ENCODE results near the gene PPP1R3F.

Gene PPP1R3F

DNA sequence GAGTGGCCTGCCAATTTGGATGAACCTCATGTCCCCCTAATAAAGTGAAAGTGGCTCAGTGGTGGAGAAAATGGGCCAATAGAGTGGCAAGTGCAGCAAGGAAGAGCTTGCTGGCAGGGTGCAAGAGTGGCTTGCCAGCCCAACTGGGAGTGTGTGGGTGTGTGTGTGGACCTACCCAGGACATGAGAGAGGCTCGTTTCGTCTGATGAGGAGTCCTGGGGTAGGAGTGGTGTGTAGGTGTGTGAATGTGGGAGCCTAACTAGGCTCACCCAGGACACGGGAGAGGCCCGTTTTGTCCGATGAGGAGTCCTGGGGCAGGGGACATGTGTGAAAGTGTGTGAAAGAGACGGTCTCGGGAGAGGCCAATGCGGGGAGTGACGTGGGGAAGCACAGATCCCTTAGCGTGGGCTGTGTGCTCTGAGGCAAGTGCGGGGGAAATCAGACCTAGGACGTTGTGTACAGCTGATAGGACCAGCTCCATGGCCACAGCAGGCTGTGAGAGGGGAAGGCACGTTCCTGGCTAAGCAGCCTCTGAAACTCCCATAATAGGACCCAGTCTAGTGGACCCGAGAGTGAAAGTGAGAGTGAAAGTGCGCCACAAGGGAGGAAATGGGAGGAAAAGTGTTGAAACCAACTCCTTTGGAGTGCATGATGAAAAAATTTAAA lies 39.1 kb downstream of the PPP1R3F start:
- ATAC-seq, result peak; percentile 83
- no peak for TF ChIP-seq ARNTL (CRISPR knock-in tag; IDR thresholded peaks at IDR 0.05; ENCODE audit: borderline replicate concordance, low read depth)
- TF ChIP-seq, protein P1, sequence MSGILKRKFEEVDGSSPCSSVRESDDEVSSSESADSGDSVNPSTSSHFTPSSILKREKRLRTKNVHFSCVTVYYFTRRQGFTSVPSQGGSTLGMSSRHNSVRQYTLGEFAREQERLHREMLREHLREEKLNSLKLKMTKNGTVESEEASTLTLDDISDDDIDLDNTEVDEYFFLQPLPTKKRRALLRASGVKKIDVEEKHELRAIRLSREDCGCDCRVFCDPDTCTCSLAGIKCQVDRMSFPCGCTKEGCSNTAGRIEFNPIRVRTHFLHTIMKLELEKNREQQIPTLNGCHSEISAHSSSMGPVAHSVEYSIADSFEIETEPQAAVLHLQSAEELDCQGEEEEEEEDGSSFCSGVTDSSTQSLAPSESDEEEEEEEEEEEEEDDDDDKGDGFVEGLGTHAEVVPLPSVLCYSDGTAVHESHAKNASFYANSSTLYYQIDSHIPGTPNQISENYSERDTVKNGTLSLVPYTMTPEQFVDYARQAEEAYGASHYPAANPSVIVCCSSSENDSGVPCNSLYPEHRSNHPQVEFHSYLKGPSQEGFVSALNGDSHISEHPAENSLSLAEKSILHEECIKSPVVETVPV (CRISPR knock-in tag; IDR thresholded peaks at IDR 0.05), result no peak
- TF ChIP-seq, protein P2, sequence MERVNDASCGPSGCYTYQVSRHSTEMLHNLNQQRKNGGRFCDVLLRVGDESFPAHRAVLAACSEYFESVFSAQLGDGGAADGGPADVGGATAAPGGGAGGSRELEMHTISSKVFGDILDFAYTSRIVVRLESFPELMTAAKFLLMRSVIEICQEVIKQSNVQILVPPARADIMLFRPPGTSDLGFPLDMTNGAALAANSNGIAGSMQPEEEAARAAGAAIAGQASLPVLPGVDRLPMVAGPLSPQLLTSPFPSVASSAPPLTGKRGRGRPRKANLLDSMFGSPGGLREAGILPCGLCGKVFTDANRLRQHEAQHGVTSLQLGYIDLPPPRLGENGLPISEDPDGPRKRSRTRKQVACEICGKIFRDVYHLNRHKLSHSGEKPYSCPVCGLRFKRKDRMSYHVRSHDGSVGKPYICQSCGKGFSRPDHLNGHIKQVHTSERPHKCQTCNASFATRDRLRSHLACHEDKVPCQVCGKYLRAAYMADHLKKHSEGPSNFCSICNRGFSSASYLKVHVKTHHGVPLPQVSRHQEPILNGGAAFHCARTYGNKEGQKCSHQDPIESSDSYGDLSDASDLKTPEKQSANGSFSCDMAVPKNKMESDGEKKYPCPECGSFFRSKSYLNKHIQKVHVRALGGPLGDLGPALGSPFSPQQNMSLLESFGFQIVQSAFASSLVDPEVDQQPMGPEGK (CRISPR knock-in tag; IDR thresholded peaks at IDR 0.05; ENCODE audit: borderline replicate concordance), result no peak
- TF ChIP-seq, protein P3, sequence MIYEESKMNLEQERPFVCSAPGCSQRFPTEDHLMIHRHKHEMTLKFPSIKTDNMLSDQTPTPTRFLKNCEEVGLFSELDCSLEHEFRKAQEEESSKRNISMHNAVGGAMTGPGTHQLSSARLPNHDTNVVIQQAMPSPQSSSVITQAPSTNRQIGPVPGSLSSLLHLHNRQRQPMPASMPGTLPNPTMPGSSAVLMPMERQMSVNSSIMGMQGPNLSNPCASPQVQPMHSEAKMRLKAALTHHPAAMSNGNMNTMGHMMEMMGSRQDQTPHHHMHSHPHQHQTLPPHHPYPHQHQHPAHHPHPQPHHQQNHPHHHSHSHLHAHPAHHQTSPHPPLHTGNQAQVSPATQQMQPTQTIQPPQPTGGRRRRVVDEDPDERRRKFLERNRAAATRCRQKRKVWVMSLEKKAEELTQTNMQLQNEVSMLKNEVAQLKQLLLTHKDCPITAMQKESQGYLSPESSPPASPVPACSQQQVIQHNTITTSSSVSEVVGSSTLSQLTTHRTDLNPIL (CRISPR knock-in tag; IDR thresholded peaks at IDR 0.05; ENCODE audit: low read depth), result no peak
- TF ChIP-seq, protein P4, sequence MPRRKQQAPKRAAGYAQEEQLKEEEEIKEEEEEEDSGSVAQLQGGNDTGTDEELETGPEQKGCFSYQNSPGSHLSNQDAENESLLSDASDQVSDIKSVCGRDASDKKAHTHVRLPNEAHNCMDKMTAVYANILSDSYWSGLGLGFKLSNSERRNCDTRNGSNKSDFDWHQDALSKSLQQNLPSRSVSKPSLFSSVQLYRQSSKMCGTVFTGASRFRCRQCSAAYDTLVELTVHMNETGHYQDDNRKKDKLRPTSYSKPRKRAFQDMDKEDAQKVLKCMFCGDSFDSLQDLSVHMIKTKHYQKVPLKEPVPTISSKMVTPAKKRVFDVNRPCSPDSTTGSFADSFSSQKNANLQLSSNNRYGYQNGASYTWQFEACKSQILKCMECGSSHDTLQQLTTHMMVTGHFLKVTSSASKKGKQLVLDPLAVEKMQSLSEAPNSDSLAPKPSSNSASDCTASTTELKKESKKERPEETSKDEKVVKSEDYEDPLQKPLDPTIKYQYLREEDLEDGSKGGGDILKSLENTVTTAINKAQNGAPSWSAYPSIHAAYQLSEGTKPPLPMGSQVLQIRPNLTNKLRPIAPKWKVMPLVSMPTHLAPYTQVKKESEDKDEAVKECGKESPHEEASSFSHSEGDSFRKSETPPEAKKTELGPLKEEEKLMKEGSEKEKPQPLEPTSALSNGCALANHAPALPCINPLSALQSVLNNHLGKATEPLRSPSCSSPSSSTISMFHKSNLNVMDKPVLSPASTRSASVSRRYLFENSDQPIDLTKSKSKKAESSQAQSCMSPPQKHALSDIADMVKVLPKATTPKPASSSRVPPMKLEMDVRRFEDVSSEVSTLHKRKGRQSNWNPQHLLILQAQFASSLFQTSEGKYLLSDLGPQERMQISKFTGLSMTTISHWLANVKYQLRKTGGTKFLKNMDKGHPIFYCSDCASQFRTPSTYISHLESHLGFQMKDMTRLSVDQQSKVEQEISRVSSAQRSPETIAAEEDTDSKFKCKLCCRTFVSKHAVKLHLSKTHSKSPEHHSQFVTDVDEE (CRISPR knock-in tag; IDR thresholded peaks at IDR 0.05), result no peak
- no peak for TF ChIP-seq TOX (CRISPR knock-in tag; IDR thresholded peaks at IDR 0.05; ENCODE audit: borderline replicate concordance)
- TF ChIP-seq CSDC2 (CRISPR knock-in tag; IDR thresholded peaks at IDR 0.05), result no peak
- no peak for TF ChIP-seq ZC3H10 (CRISPR knock-in tag; IDR thresholded peaks at IDR 0.05)
- no peak for TF ChIP-seq TCF4 (CRISPR knock-in tag; IDR thresholded peaks at IDR 0.05; ENCODE audit: borderline replicate concordance)
- no peak for TF ChIP-seq ZFP3 (CRISPR knock-in tag; IDR thresholded peaks at IDR 0.05)
- TF ChIP-seq PPARA (CRISPR knock-in tag; IDR thresholded peaks at IDR 0.05; ENCODE audit: borderline replicate concordance), result no peak

DNA sequence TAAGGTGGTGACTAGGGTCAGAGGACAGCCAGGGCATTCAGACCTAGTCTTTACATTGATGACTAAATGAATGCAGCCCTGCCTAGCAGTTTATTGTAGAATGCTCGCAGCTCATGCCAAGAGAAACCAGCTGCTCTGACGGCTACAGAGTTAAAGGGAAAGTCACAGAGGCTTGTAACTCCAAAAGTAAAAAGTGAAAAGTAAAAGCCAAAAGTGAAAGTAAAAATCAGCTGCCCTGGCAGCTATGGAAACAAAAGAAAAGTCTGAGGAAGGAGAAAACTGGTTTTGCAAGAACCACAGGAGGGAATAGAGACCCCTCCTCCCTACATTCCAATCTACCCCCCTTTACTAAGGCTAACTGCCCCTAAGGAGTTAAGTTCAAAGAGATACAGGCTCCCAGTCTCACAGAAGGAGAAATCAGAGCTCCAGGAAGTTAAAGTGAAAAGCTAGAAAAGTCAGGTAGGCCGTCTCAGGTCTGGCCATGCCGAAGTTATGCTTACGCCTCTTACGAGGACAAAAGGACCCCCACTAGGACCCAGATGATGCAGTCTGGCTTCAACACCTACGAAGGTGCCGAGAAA lies 39.9 kb downstream of the PPP1R3F start:
- peak; percentile 59 for ATAC-seq
- TF ChIP-seq OSR1 (CRISPR knock-in tag; IDR thresholded peaks at IDR 0.05) (no peak), ZNF8 (CRISPR knock-in tag; IDR thresholded peaks at IDR 0.05) (no peak), SNAI2 (CRISPR knock-in tag; IDR thresholded peaks at IDR 0.05) (no peak), ZC3H10 (CRISPR knock-in tag; IDR thresholded peaks at IDR 0.05) (no peak), TOX (CRISPR knock-in tag; IDR thresholded peaks at IDR 0.05; ENCODE audit: borderline replicate concordance) (no peak), ZNF70 (CRISPR knock-in tag; IDR thresholded peaks at IDR 0.05) (no peak), CSDC2 (CRISPR knock-in tag; IDR thresholded peaks at IDR 0.05) (no peak), ZFP3 (CRISPR knock-in tag; IDR thresholded peaks at IDR 0.05) (no peak), BACH2 (CRISPR knock-in tag; IDR thresholded peaks at IDR 0.05; ENCODE audit: borderline replicate concordance) (no peak), ARNTL (CRISPR knock-in tag; IDR thresholded peaks at IDR 0.05; ENCODE audit: borderline replicate concordance, low read depth) (no peak), ISL1 (CRISPR knock-in tag; IDR thresholded peaks at IDR 0.05) (no peak), ZFP30 (CRISPR knock-in tag; IDR thresholded peaks at IDR 0.05) (no peak)
- TF ChIP-seq, protein P1 (CRISPR knock-in tag; IDR thresholded peaks at IDR 0.05), result no peak
- TF ChIP-seq, protein P3 (CRISPR knock-in tag; IDR thresholded peaks at IDR 0.05; ENCODE audit: low read depth), result no peak
- TF ChIP-seq, protein P2 (CRISPR knock-in tag; IDR thresholded peaks at IDR 0.05; ENCODE audit: borderline replicate concordance), result no peak
- TF ChIP-seq, protein P4 (CRISPR knock-in tag; IDR thresholded peaks at IDR 0.05), result no peak

Data from SK-N-SH treated with all-trans-retinoic acid at 6 μM for 48 hours (cell line).